Right ventricle myocardium inferior (tissue), 1 donor: ENCODE data around the gene ZNF546. TPM values are rescaled to one million over a fixed set of nuclear protein-coding genes. Genes with fewer than 3 reads are reported as not detected.

Experiments
- ATAC-seq: fragments of 200-7000 bp; cut with Tn5 transposase; one replicate; pipeline ENCODE4 v1.9.1; 2020; ENCODE audit warnings: mild to moderate bottlenecking, moderate library complexity
- DNase-seq: peaks from one replicate; pipeline ENCODE4 v3.0.0; 2021; ENCODE audit errors: missing footprints
- intact Hi-C: fragments of 100-400 bp; cut with DNase I; formaldehyde crosslinking; loops from one replicate; pipeline ENCODE4 v1.11.0; 2022
- total RNA-seq: library from RNA; stranded (reverse); fragmentation: NEBNext Ultra II Directional; extraction: Animal tissue kit (Norgen Biotek cat#: 25700); gene quantifications from one replicate; pipeline ENCODE4 v1.2.1, GENCODE V29; 2021
- donor health status: DM: no; HTN: yes; CAD: no; lungs with severe emphysema.

ZNF546 gene
- total RNA-seq, 1 donor from 2014 or later, result 5.1 TPM

DNA sequence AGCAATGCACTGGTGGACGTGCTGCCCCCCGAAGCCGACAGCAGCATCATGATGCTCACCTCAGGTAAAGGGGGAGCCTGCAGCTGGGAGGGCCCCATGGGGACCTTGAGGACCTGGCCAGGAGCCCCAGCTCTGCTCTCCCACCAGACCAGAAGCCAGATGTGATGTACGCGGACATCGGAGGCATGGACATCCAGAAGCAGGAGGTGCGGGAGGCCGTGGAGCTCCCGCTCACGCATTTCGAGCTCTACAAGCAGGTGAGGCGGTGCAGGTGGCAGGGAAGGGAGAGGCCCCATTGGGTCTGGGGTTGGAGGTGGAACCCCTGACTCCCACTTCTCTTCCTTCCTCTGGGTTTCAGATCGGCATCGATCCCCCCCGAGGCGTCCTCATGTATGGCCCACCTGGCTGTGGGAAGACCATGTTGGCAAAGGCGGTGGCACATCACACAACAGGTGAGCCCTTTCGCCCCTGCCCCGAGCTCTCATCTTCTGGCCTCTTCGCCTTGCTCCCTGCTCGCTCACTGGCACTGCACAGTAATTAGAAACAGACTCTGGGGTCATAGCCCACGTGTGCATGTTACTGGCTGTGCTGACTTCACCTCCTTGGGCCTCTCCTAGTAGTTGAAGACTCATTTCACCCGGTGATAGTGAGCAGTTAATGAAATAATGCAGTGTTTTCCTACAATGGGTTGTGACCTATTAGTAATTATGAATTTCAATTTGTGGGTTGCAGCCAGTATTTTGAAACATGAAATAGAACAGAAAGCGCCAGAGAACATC is 22.3 kb upstream of the ZNF546 start:
- DNase-seq (no peak), ATAC-seq (no peak)
- intact Hi-C loops, result no loop called here

- DNase-seq (no peak), ATAC-seq (no peak)
- intact Hi-C loops, result no loop called here
These were observed 14.0 kb upstream of the ZNF546 start for GRCh38 chr19:39982883-39983282.

GRCh38 chr19:39983695-39984300 is 13.1 kb upstream of the ZNF546 start:
- ATAC-seq, result no peak
- no peak for DNase-seq
- intact Hi-C loops, result no loop called here

DNA sequence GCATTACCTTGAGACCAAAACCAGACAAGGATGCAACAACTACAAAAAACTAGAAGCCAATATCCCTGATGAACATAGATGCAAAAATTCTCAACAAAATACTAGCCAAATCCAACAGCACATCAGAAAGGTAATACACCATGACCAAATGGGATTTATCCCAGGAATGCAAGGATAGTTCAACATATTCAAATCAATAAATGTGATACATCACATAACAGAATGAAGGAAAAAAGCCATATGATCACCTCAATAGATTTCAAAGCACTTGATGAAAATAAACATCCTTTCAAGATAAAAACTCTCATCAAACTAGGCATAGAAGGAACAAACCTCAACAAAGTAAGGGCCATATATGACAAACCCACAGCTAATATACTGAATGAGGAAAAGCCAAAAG is 10.2 kb upstream of the ZNF546 start:
- intact Hi-C loops, result no loop called here
- no peak for DNase-seq
- ATAC-seq, result no peak

- no peak for ATAC-seq
- no peak for DNase-seq
- intact Hi-C loops, result no loop called here
These were observed 9.7 kb upstream of the ZNF546 start for GRCh38 chr19:39987167-39987566.

GRCh38 chr19:39987596-39987995 is 9.3 kb upstream of the ZNF546 start:
- DNase-seq (no peak), ATAC-seq (no peak)
- intact Hi-C loops, result no loop called here

GRCh38 chr19:39993605-39994004 is 3.3 kb upstream of the ZNF546 start:
- ATAC-seq (no peak), DNase-seq (no peak)
- intact Hi-C loops, result no loop called here

- ATAC-seq (no peak), DNase-seq (no peak)
- intact Hi-C loops, result no loop called here
These were observed 2.5 kb upstream of the ZNF546 start for GRCh38 chr19:39994361-39994760.

- intact Hi-C loops, result no loop called here
- ATAC-seq, result no peak
- no peak for DNase-seq
These were observed 1.1 kb upstream of the ZNF546 start for GRCh38 chr19:39995794-39996193.

- peak; percentile 20 for ATAC-seq
- DNase-seq, result no peak
- intact Hi-C loops, result no loop called here
These were observed 546 bp upstream of the ZNF546 start for GRCh38 chr19:39996218-39996810.

GRCh38 chr19:39997638-39998216 is 867 bp downstream of the ZNF546 start:
- ATAC-seq, result no peak
- intact Hi-C loops, result loop anchor here (1.0 kb wide), 1 partner anchor 27 kb away; no protein-coding TSS in a partner anchor
- no peak for DNase-seq

GRCh38 chr19:39998501-39998900 is 1.6 kb downstream of the ZNF546 start:
- intact Hi-C loops, result no loop called here
- ATAC-seq (no peak), DNase-seq (no peak)

DNA sequence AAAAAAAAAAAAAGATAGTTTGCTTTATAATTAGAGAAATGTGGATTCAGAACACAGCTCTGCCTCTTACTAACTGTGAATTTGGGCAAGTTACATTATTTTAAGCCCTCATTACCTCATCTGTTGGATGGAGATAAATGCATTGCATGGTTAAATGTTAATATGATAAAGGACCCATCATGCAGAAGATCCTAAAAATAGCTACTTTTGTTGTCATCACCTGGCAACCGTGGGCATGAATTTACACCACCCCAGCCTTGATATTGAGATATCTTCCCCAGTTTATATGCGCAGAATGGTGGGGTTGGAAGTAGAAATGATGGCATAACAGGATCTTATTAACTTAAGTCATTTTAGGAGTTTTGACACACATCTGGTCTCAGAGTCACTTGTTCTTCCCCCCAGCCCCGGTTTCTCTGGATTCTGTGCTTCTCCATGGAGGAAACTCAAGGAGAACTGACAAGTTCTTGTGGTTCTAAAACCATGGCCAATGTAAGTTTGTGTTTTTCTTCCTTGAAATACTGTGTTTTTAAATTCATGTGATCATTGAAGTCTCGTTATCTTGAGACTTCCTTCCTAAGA is 8.9 kb downstream of the ZNF546 start:
- no peak for ATAC-seq
- intact Hi-C loops, result no loop called here
- no peak for DNase-seq

DNA sequence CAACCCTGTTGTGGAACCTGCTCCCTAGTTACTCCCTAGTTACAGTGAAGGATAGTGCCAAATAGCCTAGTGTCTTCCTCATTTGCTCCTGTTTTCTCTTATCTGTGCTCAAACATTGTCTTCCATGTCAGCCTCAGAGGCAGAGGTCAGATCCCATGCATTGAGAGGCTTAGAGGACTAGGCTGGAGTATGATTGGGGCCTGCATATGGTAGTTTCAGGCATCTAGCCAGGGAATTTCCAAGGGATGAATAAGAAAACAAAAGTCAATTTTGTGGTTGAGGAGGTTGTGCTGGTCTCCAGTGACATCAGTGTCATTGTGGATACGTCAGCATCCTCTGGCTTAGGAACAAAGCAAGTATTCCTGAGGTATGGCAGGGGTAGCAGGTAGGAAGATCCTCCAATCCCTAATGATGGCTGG is 9.4 kb downstream of the ZNF546 start:
- intact Hi-C loops, result no loop called here

DNA sequence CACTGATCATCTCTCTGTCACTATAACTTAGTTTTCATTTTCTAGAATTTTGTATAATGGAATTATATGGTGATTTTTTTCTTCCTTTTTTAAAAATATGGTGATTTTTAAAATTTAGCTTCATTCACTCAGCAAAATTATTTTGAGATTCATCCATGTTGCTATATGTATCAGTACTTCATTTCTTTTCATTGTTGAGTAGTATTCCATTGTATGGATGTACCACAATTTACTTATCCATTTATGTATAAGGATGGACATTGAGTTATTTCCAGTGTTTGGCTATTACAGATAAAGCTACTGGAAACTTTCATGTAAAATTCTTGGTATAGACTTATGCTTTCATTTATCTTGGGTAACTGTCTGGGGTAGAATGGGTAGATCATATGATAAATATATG is 12.8 kb downstream of the ZNF546 start:
- intact Hi-C loops, result no loop called here
- DNase-seq (no peak), ATAC-seq (no peak)

More for the DNA sequence above, 9.4 kb downstream of the ZNF546 start:
- DNase-seq (no peak), ATAC-seq (no peak)

DNA sequence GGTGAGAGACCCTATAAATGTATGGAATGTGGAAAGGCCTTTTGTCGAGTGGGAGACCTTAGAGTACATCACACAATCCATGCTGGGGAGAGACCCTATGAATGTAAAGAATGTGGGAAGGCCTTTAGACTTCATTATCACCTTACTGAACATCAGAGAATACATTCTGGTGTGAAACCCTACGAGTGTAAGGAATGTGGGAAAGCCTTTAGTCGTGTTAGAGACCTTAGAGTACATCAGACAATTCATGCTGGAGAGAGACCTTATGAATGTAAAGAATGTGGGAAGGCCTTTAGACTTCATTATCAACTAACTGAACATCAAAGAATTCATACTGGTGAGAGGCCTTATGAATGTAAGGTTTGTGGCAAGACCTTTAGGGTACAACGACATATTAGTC is 17.1 kb downstream of the ZNF546 start:
- intact Hi-C loops, result no loop called here

GRCh38 chr19:40023969-40024368 is 27.1 kb downstream of the ZNF546 start:
- intact Hi-C loops, result no loop called here
- no peak for ATAC-seq
- no peak for DNase-seq

More for the DNA sequence above, 17.1 kb downstream of the ZNF546 start:
- DNase-seq (no peak), ATAC-seq (no peak)

DNA sequence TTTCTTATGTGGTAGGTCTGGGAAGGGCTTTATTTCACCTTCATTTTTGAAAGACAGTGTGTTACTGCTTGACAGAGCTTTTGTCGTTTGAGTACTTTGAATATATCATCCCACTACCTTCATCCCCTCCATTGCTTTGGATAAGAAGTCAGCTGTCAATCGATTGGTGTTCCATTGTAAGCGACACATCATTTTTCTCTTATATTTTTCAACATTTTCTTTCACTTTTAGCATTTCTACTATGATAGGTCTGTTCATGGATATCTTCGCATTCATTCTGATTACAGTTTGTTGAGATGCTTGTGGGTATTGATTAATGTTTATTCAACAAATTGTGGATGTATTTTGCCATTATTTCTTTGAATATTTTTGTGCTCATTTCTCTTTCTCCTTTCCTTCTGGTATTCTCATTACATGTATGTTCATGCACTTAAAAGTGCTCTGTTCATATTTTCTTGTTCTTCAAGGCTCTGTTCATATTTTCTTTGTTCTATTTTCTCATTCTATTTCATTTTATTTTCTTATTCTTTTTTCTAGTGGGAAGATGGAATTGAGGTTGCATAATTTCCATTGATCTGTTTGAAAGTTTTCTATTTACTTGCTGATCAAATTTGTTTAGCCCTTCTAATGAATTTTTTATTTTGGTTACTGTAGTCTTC is 29.2 kb downstream of the ZNF546 start:
- intact Hi-C loops, result no loop called here
- DNase-seq, result no peak
- no peak for ATAC-seq

GRCh38 chr19:40026597-40026970 is 29.7 kb downstream of the ZNF546 start:
- DNase-seq (no peak), ATAC-seq (no peak)
- intact Hi-C loops, result no loop called here
